K562 (cell line): ENCODE measurements around the gene DNAJC1. TPM values are rescaled to one million over a fixed set of nuclear protein-coding genes. Genes with fewer than 3 reads are reported as not detected.

Source experiments
- ATAC-seq: fragments of 200-7000 bp; cut with Tn5 transposase; 3 replicates; pipeline ENCODE4 v1.9.1; 2020; ENCODE audit warnings: moderate library complexity
- BruUV-seq: library from RNA; stranded (reverse); fragments of 400-500 nt; replicated peaks from 2 replicates; lab custom pipeline; 2021; lab: Mats Ljungman, UMichigan
- CTCF ChIA-PET: fragments of 300-600 bp; formaldehyde crosslinking; extraction: SDS; loops from one replicate; lab custom pipeline; 2021; ENCODE audit warnings: low intra/inter-chr PET ratio; lab: Yijun Ruan, JAX
- POLR2A ChIA-PET: fragments of 300-600, 350-650 bp; sonication (Branson Sonifier 250); formaldehyde crosslinking; extraction: SDS; loops from one replicate; lab custom pipeline; 2021; ENCODE audit warnings: antibody characterized with exemption, inconsistent platforms; lab: Yijun Ruan, JAX
- DNase-seq, 4 experiments: peaks; one replicate each; pipeline versions ENCODE4 v3.0.0 to v3.0.0-alpha.2; 2011 to 2018; ENCODE audit warnings: low spot score in 3 of 4, mixed read lengths in 3 of 4; ENCODE audit errors: extremely low read depth in 1 of 4
- FAIRE-seq: peaks from 2 replicates; lab custom pipeline; 2011; peaks lifted over from hg19 to GRCh38; lab: Jason Lieb, UNC
- H2AFZ ChIP-seq: 2 replicates; pipeline ENCODE4 v1.6.0; 2011; ENCODE audit warnings: low read depth, low read length, control low read depth, inconsistent platforms
- H3K27ac ChIP-seq: fragments of 200-600 bp; 3 replicates; pipeline ENCODE4 v1.8.0; 2011; ENCODE audit warnings: low read depth, mild to moderate bottlenecking, control low read depth, inconsistent platforms, low read length, moderate library complexity, mixed read lengths; ENCODE audit errors: extremely low read depth
- H3K27me3 ChIP-seq, 2 experiments: fragments of 300-600 bp in 1 of 2; 2 replicates in 1 of 2; 3 replicates in 1 of 2; pipeline versions ENCODE4 v1.6.0 to v1.8.0; 2011; ENCODE audit warnings: inconsistent platforms in 2 of 2, low read length in 2 of 2, mild to moderate bottlenecking in 1 of 2, mixed read lengths in 1 of 2, moderate library complexity in 1 of 2; ENCODE audit not compliant: control insufficient read depth in 2 of 2, insufficient read depth in 2 of 2
- H3K36me3 ChIP-seq: fragments of 300-600 bp; 3 replicates; pipeline ENCODE4 v1.8.0; 2011; ENCODE audit warnings: mild to moderate bottlenecking, low read length, inconsistent platforms; ENCODE audit not compliant: control insufficient read depth, insufficient read depth
- H3K4me1 ChIP-seq, 2 experiments: fragments of 200-600 bp in 1 of 2; replicated peaks in 1 of 2; 2 replicates in 1 of 2; 3 replicates in 1 of 2; pipeline versions ENCODE4 v1.5.1 to v1.8.0; 2011; ENCODE audit warnings: inconsistent platforms in 2 of 2, low read length in 2 of 2, mild to moderate bottlenecking in 1 of 2, mixed read lengths in 1 of 2, moderate library complexity in 1 of 2; ENCODE audit not compliant: control insufficient read depth in 2 of 2, insufficient read depth in 2 of 2
- H3K4me2 ChIP-seq: 2 replicates; pipeline ENCODE4 v1.6.1; 2011; ENCODE audit warnings: low read length, control low read depth, inconsistent platforms, mixed read lengths; ENCODE audit not compliant: insufficient read depth
- H3K4me3 ChIP-seq: fragments of 200-600 bp; sonication (generic), shearing (Covaris generic); 2 replicates; pipeline ENCODE4 v1.5.1; 2016; ENCODE audit warnings: control low read depth, inconsistent platforms
- H3K79me2 ChIP-seq: fragments of 200-600 bp; 3 replicates; pipeline ENCODE4 v1.8.0; 2011; ENCODE audit warnings: low read length, inconsistent platforms; ENCODE audit not compliant: control insufficient read depth, insufficient read depth
- H3K9ac ChIP-seq, 2 experiments: 2 replicates each; pipeline versions ENCODE4 v1.6.0 to v1.6.1; 2011; ENCODE audit warnings: low read depth in 2 of 2, low read length in 2 of 2, control low read depth in 1 of 2, inconsistent platforms in 1 of 2, mild to moderate bottlenecking in 1 of 2, mixed read lengths in 1 of 2; ENCODE audit not compliant: insufficient read depth in 1 of 2
- H3K9me1 ChIP-seq: one replicate; pipeline ENCODE4 v1.6.0; 2011; ENCODE audit warnings: inconsistent platforms, mild to moderate bottlenecking, low read length, moderate library complexity; ENCODE audit not compliant: control insufficient read depth, insufficient read depth
- H3K9me3 ChIP-seq: replicated peaks from 2 replicates; pipeline ENCODE4 v1.5.1; 2011; ENCODE audit warnings: low read depth, low read length, inconsistent platforms; ENCODE audit not compliant: control insufficient read depth, insufficient read depth
- H4K20me1 ChIP-seq: replicated peaks from 2 replicates; pipeline ENCODE4 v1.6.1; 2011; ENCODE audit warnings: low read length, inconsistent platforms, mixed read lengths; ENCODE audit not compliant: control insufficient read depth, insufficient read depth
- HNRNPUL1 ChIP-seq: fragments of 200-400 bp; formaldehyde crosslinking; IDR thresholded peaks from 2 replicates; pipeline ENCODE4 v1.6.1; 2017; ENCODE audit warnings: low read length
- NR2C2 ChIP-seq, 2 experiments: fragments of 200-800 bp in 1 of 2; sonication (Bioruptor generic) in 1 of 2; sonication (generic) in 1 of 2; formaldehyde crosslinking in 1 of 2; IDR thresholded peaks; 2 replicates each; pipeline versions ENCODE4 v1.6.1 to v1.8.0; 2016 to 2022; ENCODE audit warnings: mild to moderate bottlenecking in 1 of 2, missing compliant biosample characterization in 1 of 2, missing genetic modification characterization in 1 of 2, missing genetic modification reagents in 1 of 2
- NR2F6 ChIP-seq: fragments of 450-650 bp; formaldehyde crosslinking; IDR thresholded peaks from 2 replicates; pipeline ENCODE4 v1.4.0; 2020; ENCODE audit warnings: mild to moderate bottlenecking
- SAFB2 ChIP-seq: fragments of 200-400 bp; formaldehyde crosslinking; IDR thresholded peaks from 2 replicates; pipeline ENCODE4 v1.6.1; 2018; ENCODE audit warnings: borderline replicate concordance, low read length, low read depth, moderate library complexity; ENCODE audit not compliant: severe bottlenecking
- SNIP1 ChIP-seq: fragments of 450-650 bp; IDR thresholded peaks from 2 replicates; pipeline ENCODE4 v1.7.1; 2017; ENCODE audit warnings: low read depth, mild to moderate bottlenecking
- ZEB2 ChIP-seq: fragments of 450-650 bp; IDR thresholded peaks from 2 replicates; pipeline ENCODE4 v1.6.1; 2016
- ZFP1 ChIP-seq: fragments of 450-650 bp; formaldehyde crosslinking; IDR thresholded peaks from 2 replicates; pipeline ENCODE4 v1.4.0; 2020; ENCODE audit warnings: mild to moderate bottlenecking, mixed read lengths
- ZNF140 ChIP-seq: fragments of 250-450 bp; sonication (Bioruptor Pico); IDR thresholded peaks from 2 replicates; pipeline ENCODE4 v1.8.0; 2021; ENCODE audit warnings: moderate library complexity, mild to moderate bottlenecking, inconsistent platforms
- WGBS: fragments of 100-300 bp; shearing (Covaris generic); methylation state at CpG from one replicate; pipeline ENCODE4 v1.1.6; 2016; ENCODE audit warnings: low coverage, mixed read lengths; ENCODE audit not compliant: insufficient coverage; ENCODE audit errors: missing lambda C conversion rate; 5-methylcytosine and 5-hydroxymethylcytosine counted together
- in situ Hi-C: fragments of 300-500 bp; cut with MboI; formaldehyde crosslinking; loops from 4 replicates; pipeline ENCODE4 v1.15.0; 2018; ENCODE audit warnings: inconsistent platforms, mixed read lengths
- intact Hi-C: fragments of 100-400 bp; cut with micrococcal nuclease; formaldehyde crosslinking; loops from 2 replicates; pipeline ENCODE4 v1.14.2; 2022
- polyA plus RNA-seq, 8 experiments: library from polyadenylated mRNA; depleted of rRNA in 4 of 8; stranded (reverse) in 5 of 8; unstranded in 3 of 8; fragments of >200 nt; fragmentation: Nextera tagmentation in 2 of 8; fragmentation: Illumina TruSeq in 1 of 8; extraction: Ambion mirVana in 2 of 8; extraction: Trizol in 1 of 8; gene quantifications; 2 replicates each; pipeline versions ENCODE4 v1.2.1 to v1.2.3, GENCODE V29; 2011 to 2014; ENCODE audit warnings: inconsistent platforms in 1 of 8, missing spikeins in 1 of 8
- total RNA-seq, 7 experiments: library from RNA; depleted of rRNA in 6 of 7; stranded (reverse); fragments of >200 nt in 6 of 7; fragmentation: Illumina TruSeq in 2 of 7; extraction: Trizol in 2 of 7; gene quantifications; 2 replicates each; pipeline versions ENCODE4 v1.2.1 to v1.2.3, GENCODE V29; 2011 to 2021; ENCODE audit warnings: low replicate concordance in 1 of 7
- TF ChIP-seq, protein P1 (sequence below): fragments of 250-450 bp; sonication (Bioruptor Pico); IDR thresholded peaks from 2 replicates; pipeline ENCODE4 v1.8.0; 2022; ENCODE audit warnings: moderate library complexity, mild to moderate bottlenecking, inconsistent platforms
- TF ChIP-seq, protein P2 (sequence below), 2 experiments: fragments of 450-650 bp; IDR thresholded peaks; 2 replicates each; pipeline ENCODE4 v1.6.1; 2016; ENCODE audit warnings: mild to moderate bottlenecking in 2 of 2, borderline replicate concordance in 1 of 2, low read depth in 1 of 2, moderate library complexity in 1 of 2

DNAJC1 gene
- total and polyA plus RNA-seq, 9 of the 15 experiments (the other 6 are each of a cell fraction or from before 2014, with no cell fraction given), result 5.4 to 77.6 (median 40.3) TPM

GRCh38 chr10:21891439-21891838 lies 112.1 kb downstream of the DNAJC1 start (continued):
- TF ChIP-seq NR2C2 (CRISPR knock-in tag; IDR thresholded peaks at IDR 0.05) (no peak), NR2C2 (tag; IDR thresholded peaks at IDR 0.05) (no peak)

GRCh38 chr10:21889477-21890275 lies 113.9 kb downstream of the DNAJC1 start:
- DNase-seq (no peak), ATAC-seq (no peak)
- H3K4me2 ChIP-seq, result no peak overlapping the region
- in situ Hi-C loops, result no loop called here
- ChIA-PET CTCF (no interaction called here), POLR2A (interaction anchor here (0.5 to 1.2 kb wide), 2 partner anchors 10 to 18 kb away, joined by 4 read pairs; no protein-coding TSS in a partner anchor)
- 0 out of 3 replicates have a peak, but pooled peaks cover 5% of the 10 kb centered on the region for H3K36me3 ChIP-seq
- H3K27ac ChIP-seq, result no peak overlapping the region
- no peak overlapping the region for H3K9ac ChIP-seq
- peaks cover 0 to 3% of the 10 kb centered on the region in 2 experiments; a peak in 3 of 5 replicates for H3K4me1 ChIP-seq
- no peaks in the 10 kb centered on the region for H3K9me3 ChIP-seq
- no peak overlapping the region for H2AFZ ChIP-seq
- H3K9me1 ChIP-seq, result no peaks in the 10 kb centered on the region
- no peak for TF ChIP-seq ZEB2
- TF ChIP-seq, protein P1, sequence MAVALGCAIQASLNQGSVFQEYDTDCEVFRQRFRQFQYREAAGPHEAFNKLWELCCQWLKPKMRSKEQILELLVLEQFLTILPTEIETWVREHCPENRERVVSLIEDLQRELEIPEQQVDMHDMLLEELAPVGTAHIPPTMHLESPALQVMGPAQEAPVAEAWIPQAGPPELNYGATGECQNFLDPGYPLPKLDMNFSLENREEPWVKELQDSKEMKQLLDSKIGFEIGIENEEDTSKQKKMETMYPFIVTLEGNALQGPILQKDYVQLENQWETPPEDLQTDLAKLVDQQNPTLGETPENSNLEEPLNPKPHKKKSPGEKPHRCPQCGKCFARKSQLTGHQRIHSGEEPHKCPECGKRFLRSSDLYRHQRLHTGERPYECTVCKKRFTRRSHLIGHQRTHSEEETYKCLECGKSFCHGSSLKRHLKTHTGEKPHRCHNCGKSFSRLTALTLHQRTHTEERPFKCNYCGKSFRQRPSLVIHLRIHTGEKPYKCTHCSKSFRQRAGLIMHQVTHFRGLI, result no peak
- TF ChIP-seq SAFB2, result no peak
- TF ChIP-seq ZFP1, result no peak
- no peak for TF ChIP-seq SNIP1
- TF ChIP-seq, protein P2, sequence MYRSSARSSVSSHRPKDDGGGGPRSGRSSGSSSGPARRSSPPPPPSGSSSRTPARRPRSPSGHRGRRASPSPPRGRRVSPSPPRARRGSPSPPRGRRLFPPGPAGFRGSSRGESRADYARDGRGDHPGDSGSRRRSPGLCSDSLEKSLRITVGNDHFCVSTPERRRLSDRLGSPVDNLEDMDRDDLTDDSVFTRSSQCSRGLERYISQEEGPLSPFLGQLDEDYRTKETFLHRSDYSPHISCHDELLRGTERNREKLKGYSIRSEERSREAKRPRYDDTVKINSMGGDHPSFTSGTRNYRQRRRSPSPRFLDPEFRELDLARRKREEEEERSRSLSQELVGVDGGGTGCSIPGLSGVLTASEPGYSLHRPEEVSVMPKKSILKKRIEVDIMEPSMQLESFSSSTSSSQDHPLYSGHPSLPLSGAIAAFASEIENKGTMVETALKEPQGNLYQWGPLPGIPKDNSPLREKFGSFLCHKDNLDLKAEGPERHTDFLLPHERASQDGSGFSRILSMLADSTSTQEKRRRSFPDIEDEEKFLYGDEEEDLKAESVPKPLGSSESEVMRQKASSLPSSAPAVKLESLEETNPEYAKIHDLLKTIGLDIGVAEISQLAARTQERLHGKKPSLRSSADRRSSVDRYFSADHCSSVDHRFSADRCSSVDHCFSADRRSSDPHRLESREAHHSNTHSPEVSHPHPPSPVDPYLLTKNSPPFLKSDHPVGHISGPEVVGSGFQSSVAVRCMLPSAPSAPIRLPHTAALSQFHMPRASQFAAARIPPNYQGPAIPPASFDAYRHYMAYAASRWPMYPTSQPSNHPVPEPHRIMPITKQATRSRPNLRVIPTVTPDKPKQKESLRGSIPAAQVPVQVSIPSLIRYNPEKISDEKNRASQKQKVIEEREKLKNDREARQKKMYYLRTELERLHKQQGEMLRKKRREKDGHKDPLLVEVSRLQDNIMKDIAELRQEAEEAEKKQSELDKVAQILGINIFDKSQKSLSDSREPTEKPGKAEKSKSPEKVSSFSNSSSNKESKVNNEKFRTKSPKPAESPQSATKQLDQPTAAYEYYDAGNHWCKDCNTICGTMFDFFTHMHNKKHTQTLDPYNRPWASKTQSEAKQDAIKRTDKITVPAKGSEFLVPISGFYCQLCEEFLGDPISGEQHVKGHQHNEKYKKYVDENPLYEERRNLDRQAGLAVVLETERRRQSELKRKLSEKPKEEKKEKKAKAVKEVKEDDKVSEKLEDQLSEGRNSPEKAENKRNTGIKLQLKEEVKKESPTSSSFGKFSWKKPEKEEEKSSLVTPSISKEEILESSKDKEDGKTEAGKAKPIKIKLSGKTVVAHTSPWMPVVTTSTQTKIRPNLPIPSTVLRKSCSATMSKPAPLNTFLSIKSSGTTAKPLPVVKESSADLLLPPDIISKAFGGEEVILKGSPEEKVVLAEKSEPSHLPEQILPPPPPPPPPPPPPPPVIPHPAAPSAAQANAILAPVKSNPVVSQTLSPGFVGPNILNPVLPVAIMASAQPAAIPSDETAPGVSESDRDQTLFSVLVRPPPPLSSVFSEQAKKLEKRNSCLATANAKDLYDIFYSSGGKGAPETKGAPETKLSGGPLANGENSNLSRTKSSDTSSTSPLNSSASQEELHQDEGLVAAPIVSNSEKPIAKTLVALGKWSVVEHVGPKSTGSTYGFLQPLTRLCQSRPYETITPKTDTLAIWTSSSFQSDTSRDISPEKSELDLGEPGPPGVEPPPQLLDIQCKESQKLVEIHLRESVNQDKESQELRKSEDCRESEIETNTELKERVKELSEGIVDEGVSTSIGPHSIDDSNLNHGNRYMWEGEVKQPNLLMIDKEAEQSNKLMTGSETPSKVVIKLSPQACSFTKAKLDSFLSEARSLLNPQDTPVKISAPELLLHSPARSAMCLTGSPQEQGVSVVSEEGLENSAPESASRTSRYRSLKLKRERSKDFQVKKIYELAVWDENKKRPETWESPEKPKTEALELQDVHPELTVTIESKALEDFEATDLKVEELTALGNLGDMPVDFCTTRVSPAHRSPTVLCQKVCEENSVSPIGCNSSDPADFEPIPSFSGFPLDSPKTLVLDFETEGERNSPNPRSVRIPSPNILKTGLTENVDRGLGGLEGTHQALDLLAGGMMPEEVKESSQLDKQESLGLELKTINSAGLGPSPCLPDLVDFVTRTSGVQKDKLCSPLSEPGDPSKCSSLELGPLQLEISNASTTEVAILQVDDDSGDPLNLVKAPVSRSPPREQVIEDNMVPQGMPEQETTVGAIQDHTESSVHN (IDR thresholded peaks at IDR 0.05; ENCODE audit: borderline replicate concordance in 1 of 2, low read depth in 1 of 2), result no peak
- TF ChIP-seq ZNF140, result no peak
- no peak for TF ChIP-seq HNRNPUL1
- TF ChIP-seq NR2F6 (CRISPR knock-in tag), result no peak
- TF ChIP-seq, all 486 proteins: peak for 0
- no peak for FAIRE-seq
- Histone ChIP-seq H3K79me2 (peaks cover 5% of the 10 kb centered on the region; the same call in 2 of the 3 replicates), H4K20me1 (no peaks in the 10 kb centered on the region), H3K4me3 (no peak overlapping the region), H3K27me3 (no peaks in the 10 kb centered on the region)
- BruUV-seq, result no TSS peak
- intact Hi-C loops, result no loop called here
- 68% methylated on average over 2 of the region's 2 CpGs for WGBS
